ENCODE results near the gene MOG. TPM values are rescaled to one million over a fixed set of nuclear protein-coding genes. Genes with fewer than 3 reads are reported as not detected.

Gene MOG
- total RNA-seq, 1 experiment from 2014 or later = not detected

DNA sequence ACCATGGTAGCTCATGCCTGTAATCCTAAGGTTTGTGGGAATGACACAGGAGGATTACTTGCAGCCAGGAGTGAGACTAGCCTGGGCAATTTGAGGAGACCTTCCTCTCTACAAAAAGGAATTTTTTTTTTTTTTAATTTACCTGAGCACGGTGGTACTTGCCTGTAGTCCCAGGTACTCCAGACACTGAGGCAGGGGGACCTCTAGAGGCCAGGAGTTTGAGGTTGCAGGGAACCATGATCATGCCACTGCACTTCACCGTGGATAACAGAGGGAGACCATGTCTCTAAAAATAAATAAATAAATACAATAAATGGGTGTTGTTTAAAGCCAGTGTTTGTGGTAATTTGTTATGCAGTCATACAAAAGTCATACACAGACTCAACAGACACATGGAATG, 64.0 kb downstream of the MOG start:
- H3K27me3 Mint-ChIP-seq (ENCODE audit: insufficient read depth, unreplicated experiment) = no peaks in the 10 kb centered on the region
- CTCF ChIA-PET = interaction anchor here (0.8 to 1.9 kb wide), 3 partner anchors 16 to 114 kb away, joined by 4 to 6 read pairs (median 5); no protein-coding TSS in a partner anchor
- POLR2A ChIA-PET = no interaction called here

More for the DNA sequence above, 64.0 kb downstream of the MOG start:
- no peaks in the 10 kb centered on the region for H3K36me3 Mint-ChIP-seq (ENCODE audit: insufficient read depth, unreplicated experiment)
- H3K4me1 Mint-ChIP-seq (ENCODE audit: insufficient read depth, unreplicated experiment) = peaks cover 5% of the 10 kb centered on the region
- H3K27ac Mint-ChIP-seq (ENCODE audit: low read depth, unreplicated experiment) = no peak overlapping the region
- no peak overlapping the region for H3K4me3 Mint-ChIP-seq (ENCODE audit: unreplicated experiment)
- H3K9me3 Mint-ChIP-seq (ENCODE audit: unreplicated experiment) = no peaks in the 10 kb centered on the region
- BruUV-seq (replicated peaks) = no TSS peak
- TF ChIP-seq, protein P1, sequence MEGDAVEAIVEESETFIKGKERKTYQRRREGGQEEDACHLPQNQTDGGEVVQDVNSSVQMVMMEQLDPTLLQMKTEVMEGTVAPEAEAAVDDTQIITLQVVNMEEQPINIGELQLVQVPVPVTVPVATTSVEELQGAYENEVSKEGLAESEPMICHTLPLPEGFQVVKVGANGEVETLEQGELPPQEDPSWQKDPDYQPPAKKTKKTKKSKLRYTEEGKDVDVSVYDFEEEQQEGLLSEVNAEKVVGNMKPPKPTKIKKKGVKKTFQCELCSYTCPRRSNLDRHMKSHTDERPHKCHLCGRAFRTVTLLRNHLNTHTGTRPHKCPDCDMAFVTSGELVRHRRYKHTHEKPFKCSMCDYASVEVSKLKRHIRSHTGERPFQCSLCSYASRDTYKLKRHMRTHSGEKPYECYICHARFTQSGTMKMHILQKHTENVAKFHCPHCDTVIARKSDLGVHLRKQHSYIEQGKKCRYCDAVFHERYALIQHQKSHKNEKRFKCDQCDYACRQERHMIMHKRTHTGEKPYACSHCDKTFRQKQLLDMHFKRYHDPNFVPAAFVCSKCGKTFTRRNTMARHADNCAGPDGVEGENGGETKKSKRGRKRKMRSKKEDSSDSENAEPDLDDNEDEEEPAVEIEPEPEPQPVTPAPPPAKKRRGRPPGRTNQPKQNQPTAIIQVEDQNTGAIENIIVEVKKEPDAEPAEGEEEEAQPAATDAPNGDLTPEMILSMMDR (IDR thresholded peaks at IDR 0.05; ENCODE audit: unreplicated experiment) = no peak
- no peak for DNase-seq (ENCODE audit: unreplicated experiment)
- intact Hi-C loops (cut with micrococcal nuclease) = no loop called here

Other genes starting within 250 kb of the MOG start
- not detected in 2 replicates for gene OR12D1, start 242.2 kb upstream of the MOG start, total RNA-seq (2022)
- gene OR10C1, start 217.8 kb upstream of the MOG start, total RNA-seq (2022) = not detected in 2 replicates
- not detected in 2 replicates for gene OR11A1, start 200.0 kb upstream of the MOG start, total RNA-seq (2022)
- not detected in 2 replicates for gene OR2H1, start 199.9 kb upstream of the MOG start, total RNA-seq (2022)
- not detected in 2 replicates for gene MAS1L, start 169.1 kb upstream of the MOG start, total RNA-seq (2022)
- gene UBD, start 97.4 kb upstream of the MOG start, total RNA-seq (2022) = not detected in 2 replicates
- gene OR2H2, start 72.0 kb upstream of the MOG start, total RNA-seq (2022) = not detected in 2 replicates
- 38.8 and 43.9 TPM in 2 replicates for gene GABBR1, start 23.9 kb upstream of the MOG start, total RNA-seq (2022)
- gene ZFP57, start 24.1 kb downstream of the MOG start, total RNA-seq (2022) = 0.23 TPM in 1 of 2 replicates, not detected in the other
- gene HLA-F, start 66.3 kb downstream of the MOG start, total RNA-seq (2022) = 16.9 and 28.5 TPM in 2 replicates
- not detected in 2 replicates for gene HLA-G, start 170.7 kb downstream of the MOG start, total RNA-seq (2022)

Measured in MCF 10A (cell line).